Activated CD8-positive, alpha-beta T cell treated with anti-CD3 and anti-CD28 coated beads for 36 hours (primary cell): Measurements from ENCODE around the gene OLFM4. TPM values are rescaled to one million over a fixed set of nuclear protein-coding genes. Genes with fewer than 3 reads are reported as not detected.

Experiments used
- ATAC-seq: fragments of 200-7000 bp; cut with Tn5 transposase; one replicate; pipeline ENCODE4 v1.10.0; 2021; ENCODE audit warnings: mild to moderate bottlenecking, moderate library complexity
- CTCF ChIA-PET: fragments of 350-600 bp; sonication (Branson Sonifier 250); formaldehyde crosslinking; loops from one replicate; lab custom pipeline; 2021; ENCODE audit warnings: antibody characterized with exemption; lab: Charles Lee
- POLR2A ChIA-PET: fragments of 350-600 bp; sonication (Branson Sonifier 250); formaldehyde crosslinking; loops from one replicate; lab custom pipeline; 2021; ENCODE audit warnings: antibody characterized with exemption; lab: Charles Lee
- DNase-seq: peaks from one replicate; pipeline ENCODE4 v3.0.0-alpha.2; 2020
- H3K27ac Mint-ChIP-seq: one replicate; pipeline ENCODE4 v1.8.0; 2021; ENCODE audit warnings: mild to moderate bottlenecking, mixed read lengths
- H3K27me3 Mint-ChIP-seq: one replicate; pipeline ENCODE4 v1.8.0; 2021; ENCODE audit warnings: mixed read lengths
- H3K36me3 Mint-ChIP-seq: one replicate; pipeline ENCODE4 v1.8.0; 2021; ENCODE audit warnings: low read depth, mixed read lengths
- H3K4me1 Mint-ChIP-seq: one replicate; pipeline ENCODE4 v1.8.0; 2021; ENCODE audit warnings: low read depth, mixed read lengths
- H3K4me3 Mint-ChIP-seq: one replicate; pipeline ENCODE4 v1.8.0; 2021; ENCODE audit warnings: mild to moderate bottlenecking, moderate library complexity, mixed read lengths
- H3K9me3 Mint-ChIP-seq: one replicate; pipeline ENCODE4 v1.8.0; 2021; ENCODE audit warnings: mixed read lengths
- CTCF ChIP-seq: fragments of 200-600 bp; IDR thresholded peaks from one replicate; pipeline ENCODE4 v1.8.0; 2022; ENCODE audit warnings: antibody characterized with exemption, mild to moderate bottlenecking
- intact Hi-C: fragments of 100-400 bp; cut with micrococcal nuclease; formaldehyde crosslinking; loops from one replicate; pipeline ENCODE4 v1.10.0; 2022
- total RNA-seq, 2 experiments: library from RNA; stranded (reverse); gene quantifications; one replicate each; pipeline ENCODE4 v1.2.3, GENCODE V29; 2021

Gene OLFM4
- total RNA-seq, 2 experiments from 2014 or later: not detected

- no peak for TF ChIP-seq CTCF
- CTCF ChIA-PET: no interaction called here
- no peak overlapping the region for H3K4me3 Mint-ChIP-seq
- no peak overlapping the region for H3K27ac Mint-ChIP-seq
- H3K27me3 Mint-ChIP-seq: peaks cover 1% of the 10 kb centered on the region
- H3K36me3 Mint-ChIP-seq: no peaks in the 10 kb centered on the region
- intact Hi-C loops: no loop called here
- ATAC-seq: no peak
- no peaks in the 10 kb centered on the region for H3K4me1 Mint-ChIP-seq
- POLR2A ChIA-PET: no interaction called here
- DNase-seq: no peak
- no peaks in the 10 kb centered on the region for H3K9me3 Mint-ChIP-seq
Observed at GRCh38 chr13:52997951-52998876, 30.4 kb upstream of the OLFM4 start.

- DNase-seq (no peak), ATAC-seq (no peak)
- no peak overlapping the region for H3K4me3 Mint-ChIP-seq
- H3K4me1 Mint-ChIP-seq: no peaks in the 10 kb centered on the region
- POLR2A ChIA-PET: no interaction called here
- H3K27ac Mint-ChIP-seq: no peak overlapping the region
- intact Hi-C loops: no loop called here
- no peak for TF ChIP-seq CTCF
- CTCF ChIA-PET: no interaction called here
- H3K36me3 Mint-ChIP-seq: no peaks in the 10 kb centered on the region
- H3K27me3 Mint-ChIP-seq: peaks cover 1% of the 10 kb centered on the region
- no peaks in the 10 kb centered on the region for H3K9me3 Mint-ChIP-seq
Observed at GRCh38 chr13:52999093-52999696, 29.4 kb upstream of the OLFM4 start.

- Mint-ChIP-seq H3K4me3 (no peak overlapping the region), H3K27me3 (peaks cover 1% of the 10 kb centered on the region), H3K27ac (no peak overlapping the region), H3K9me3 (no peaks in the 10 kb centered on the region), H3K36me3 (no peaks in the 10 kb centered on the region), H3K4me1 (no peaks in the 10 kb centered on the region)
- CTCF ChIA-PET: interaction anchor here (1.1 kb wide), 1 partner anchor 34 kb away, joined by 4 read pairs; no protein-coding TSS in a partner anchor
- ATAC-seq (no peak), DNase-seq (no peak)
- POLR2A ChIA-PET: no interaction called here
- no peak for TF ChIP-seq CTCF
- intact Hi-C loops: no loop called here
Observed at GRCh38 chr13:53001444-53002225, 27.0 kb upstream of the OLFM4 start.

GRCh38 chr13:53004573-53004972, 24.0 kb upstream of the OLFM4 start:
- ChIA-PET POLR2A (no interaction called here), CTCF (no interaction called here)
- Mint-ChIP-seq H3K4me1 (no peaks in the 10 kb centered on the region), H3K4me3 (no peak overlapping the region), H3K9me3 (no peaks in the 10 kb centered on the region), H3K27me3 (peaks cover 3% of the 10 kb centered on the region), H3K27ac (no peak overlapping the region), H3K36me3 (no peaks in the 10 kb centered on the region)
- intact Hi-C loops: no loop called here
- ATAC-seq (no peak), DNase-seq (no peak)
- no peak for TF ChIP-seq CTCF
